BLaER1 (cell line): ENCODE measurements around the gene SP7.

ENCODE experiments used
- H3K27ac ChIP-seq: shearing (Covaris generic); formaldehyde crosslinking; 2 replicates; pipeline ENCODE4 v1.8.1; 2022
- H3K27me3 ChIP-seq: shearing (Covaris generic); formaldehyde crosslinking; 2 replicates; pipeline ENCODE4 v1.8.1; 2022
- H3K36me3 ChIP-seq: shearing (Covaris generic); formaldehyde crosslinking; 2 replicates; pipeline ENCODE4 v1.8.1; 2022
- H3K4me1 ChIP-seq: shearing (Covaris generic); formaldehyde crosslinking; 2 replicates; pipeline ENCODE4 v1.8.1; 2022
- H3K4me2 ChIP-seq: shearing (Covaris generic); formaldehyde crosslinking; 2 replicates; pipeline ENCODE4 v1.8.1; 2022
- H3K4me3 ChIP-seq: shearing (Covaris generic); formaldehyde crosslinking; 2 replicates; pipeline ENCODE4 v1.8.1; 2022
- H3K9ac ChIP-seq: shearing (Covaris generic); formaldehyde crosslinking; 2 replicates; pipeline ENCODE4 v1.8.1; 2022
- H3K9me3 ChIP-seq: shearing (Covaris generic); formaldehyde crosslinking; 2 replicates; pipeline ENCODE4 v1.8.1; 2022
- H4K20me1 ChIP-seq: shearing (Covaris generic); formaldehyde crosslinking; 2 replicates; pipeline ENCODE4 v1.8.1; 2022
- Cebpa-rat ChIP-seq: shearing (Covaris generic); IDR thresholded peaks from 2 replicates; pipeline ENCODE4 v1.8.1; 2022

SP7 gene

DNA sequence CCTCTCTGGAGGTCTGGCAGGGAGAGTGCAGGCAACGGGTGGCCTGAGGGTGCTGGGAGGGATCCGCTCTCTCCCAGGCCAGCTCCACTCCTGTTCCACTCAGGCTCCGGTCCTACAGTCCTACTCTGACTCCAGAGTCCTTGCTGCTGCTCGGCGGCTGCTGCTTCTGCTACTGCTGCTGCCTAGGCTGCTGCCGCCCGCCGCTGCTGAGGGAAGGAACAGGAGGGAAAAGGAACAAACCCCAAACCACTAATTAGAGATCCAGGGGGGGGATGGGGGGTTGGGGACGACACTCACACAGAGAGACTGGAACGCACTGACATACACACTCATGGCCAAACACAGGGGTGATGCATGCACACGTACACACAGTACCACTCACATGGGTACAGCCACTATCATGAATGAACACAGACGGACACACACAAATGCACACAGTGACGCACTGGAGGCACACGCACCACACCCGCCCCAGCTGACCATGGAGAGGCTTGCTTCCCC is at the start of gene SP7:
SP7 (minus strand) TSS at position 174 of the 501 bp plus-strand sequence. CDS start 708 bp downstream, outside the sequence.
- TF ChIP-seq Cebpa-rat = no peak
- Histone ChIP-seq H3K4me2 (peak within 1 kb of the TSS; percentile 81), H3K27ac (no peak within 1 kb of the TSS), H3K36me3 (no peaks in the 10 kb centered on the region), H4K20me1 (no peaks in the 10 kb centered on the region), H3K4me3 (no peak within 1 kb of the TSS), H3K4me1 (peaks cover 59% of the 10 kb centered on the region), H3K9ac (no peak within 1 kb of the TSS; the same call in 1 of the 2 replicates), H3K9me3 (no peaks in the 10 kb centered on the region), H3K27me3 (peaks cover 53% of the 10 kb centered on the region)

DNA sequence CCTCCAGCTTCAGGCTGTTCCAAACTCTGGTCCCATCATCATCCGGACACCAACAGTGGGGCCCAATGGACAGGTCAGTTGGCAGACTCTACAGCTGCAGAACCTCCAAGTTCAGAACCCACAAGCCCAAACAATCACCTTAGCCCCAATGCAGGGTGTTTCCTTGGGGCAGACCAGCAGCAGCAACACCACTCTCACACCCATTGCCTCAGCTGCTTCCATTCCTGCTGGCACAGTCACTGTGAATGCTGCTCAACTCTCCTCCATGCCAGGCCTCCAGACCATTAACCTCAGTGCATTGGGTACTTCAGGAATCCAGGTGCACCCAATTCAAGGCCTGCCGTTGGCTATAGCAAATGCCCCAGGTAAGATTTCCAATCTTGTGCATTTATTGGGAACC is 47.1 kb upstream of the SP7 start:
- no peaks in the 10 kb centered on the region for H3K9me3 ChIP-seq
- H3K4me3 ChIP-seq = peak overlapping the region; percentile 50
- H3K4me2 ChIP-seq = peak overlapping the region; percentile 90
- no peak overlapping the region for H3K27ac ChIP-seq
- H3K27me3 ChIP-seq = no peaks in the 10 kb centered on the region
- no peak for TF ChIP-seq Cebpa-rat
- peaks cover 75% of the 10 kb centered on the region for H4K20me1 ChIP-seq
- H3K9ac ChIP-seq = peak overlapping the region; percentile 36; the same call in 1 of the 2 replicates
- H3K36me3 ChIP-seq = peaks cover 64% of the 10 kb centered on the region
- peaks cover 84% of the 10 kb centered on the region for H3K4me1 ChIP-seq

DNA sequence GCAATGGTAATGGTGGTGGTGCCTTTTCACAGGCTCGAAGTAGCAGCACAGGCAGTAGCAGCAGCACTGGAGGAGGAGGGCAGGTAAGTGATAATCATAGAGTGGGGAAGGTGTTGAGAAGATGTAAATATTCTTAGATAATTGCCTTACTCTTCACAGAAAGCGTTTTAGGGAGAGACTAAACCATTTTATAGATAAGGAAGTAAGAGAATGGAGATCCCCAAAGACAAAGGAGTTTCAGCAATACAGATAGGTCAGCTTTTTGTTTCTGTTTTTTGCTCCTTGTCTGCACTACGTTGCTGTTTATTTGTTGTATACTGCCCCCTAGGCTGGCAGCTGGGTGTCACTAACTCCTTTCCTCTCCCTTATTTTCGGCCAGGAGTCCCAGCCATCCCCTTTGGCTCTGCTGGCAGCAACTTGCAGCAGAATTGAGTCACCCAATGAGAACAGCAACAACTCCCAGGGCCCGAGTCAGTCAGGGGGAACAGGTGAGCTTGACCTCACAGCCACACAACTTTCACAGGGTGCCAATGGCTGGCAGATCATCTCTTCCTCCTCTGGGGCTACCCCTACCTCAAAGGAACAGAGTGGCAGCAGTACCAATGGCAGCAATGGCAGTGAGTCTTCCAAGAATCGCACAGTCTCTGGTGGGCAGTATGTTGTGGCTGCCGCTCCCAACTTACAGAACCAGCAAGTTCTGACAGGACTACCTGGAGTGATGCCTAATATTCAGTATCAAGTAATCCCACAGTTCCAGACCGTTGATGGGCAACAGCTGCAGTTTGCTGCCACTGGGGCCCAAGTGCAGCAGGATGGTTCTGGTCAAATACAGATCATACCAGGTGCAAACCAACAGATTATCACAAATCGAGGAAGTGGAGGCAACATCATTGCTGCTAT is 45.8 kb upstream of the SP7 start:
- H3K27ac ChIP-seq = peak overlapping the region; percentile 73; the same call in 1 of the 2 replicates
- peak overlapping the region; percentile 71 for H3K4me3 ChIP-seq
- peak overlapping the region; percentile 76 for H3K9ac ChIP-seq
- peaks cover 52% of the 10 kb centered on the region for H3K36me3 ChIP-seq
- no peaks in the 10 kb centered on the region for H3K27me3 ChIP-seq
- H3K9me3 ChIP-seq = no peaks in the 10 kb centered on the region
- H3K4me1 ChIP-seq = peaks cover 74% of the 10 kb centered on the region
- H3K4me2 ChIP-seq = peak overlapping the region; percentile 90
- peaks cover 62% of the 10 kb centered on the region for H4K20me1 ChIP-seq
- TF ChIP-seq Cebpa-rat = no peak

DNA sequence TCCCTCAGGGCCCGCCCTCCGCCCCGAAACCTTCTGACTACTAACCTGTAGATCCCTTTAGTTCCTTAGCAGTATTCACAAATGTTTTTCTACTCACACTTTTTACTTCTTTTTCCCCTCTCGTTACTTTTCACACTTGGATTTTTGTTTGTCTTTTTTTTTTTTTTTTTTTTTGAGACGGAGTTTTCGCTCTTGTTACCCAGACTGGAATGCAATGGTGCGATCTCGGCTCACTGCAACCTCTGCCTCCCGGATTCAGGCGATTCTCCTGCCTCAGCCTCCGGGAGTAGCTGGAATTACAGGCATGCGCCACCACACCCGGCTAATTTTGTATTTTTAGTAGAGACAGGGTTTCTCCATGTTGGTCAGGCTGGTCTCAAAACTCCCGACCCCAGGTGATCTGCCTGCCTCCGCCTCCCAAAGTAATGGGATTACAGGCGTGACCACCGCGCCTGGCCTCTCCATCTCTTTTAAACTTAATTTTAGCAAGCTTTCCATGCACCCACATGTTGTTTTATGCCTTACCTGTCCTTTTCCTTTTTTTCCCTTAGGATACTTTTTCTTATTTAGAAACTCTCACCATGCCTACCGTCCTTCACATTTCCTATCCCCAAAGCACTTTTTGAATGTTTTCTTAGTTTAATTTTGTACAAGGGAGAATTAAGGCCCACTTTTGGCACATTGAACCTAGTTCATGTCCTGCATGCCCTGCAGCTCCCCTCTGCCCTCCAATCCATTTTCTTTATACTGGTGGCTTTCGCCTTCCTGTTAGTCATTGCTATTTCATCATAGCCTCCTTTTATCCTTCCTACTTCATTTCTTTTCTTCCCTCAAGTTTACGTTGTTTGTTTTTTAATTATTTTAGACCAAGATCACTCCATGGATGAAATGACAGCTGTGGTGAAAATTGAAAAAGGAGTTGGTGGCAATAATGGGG is 44.9 kb upstream of the SP7 start:
- H4K20me1 ChIP-seq = peaks cover 53% of the 10 kb centered on the region
- TF ChIP-seq Cebpa-rat = no peak
- H3K9me3 ChIP-seq = no peaks in the 10 kb centered on the region
- peak overlapping the region; percentile 90 for H3K4me2 ChIP-seq
- no peaks in the 10 kb centered on the region for H3K27me3 ChIP-seq
- H3K36me3 ChIP-seq = peaks cover 42% of the 10 kb centered on the region
- H3K4me3 ChIP-seq = peak overlapping the region; percentile 71
- H3K27ac ChIP-seq = peak overlapping the region; percentile 73
- peaks cover 64% of the 10 kb centered on the region for H3K4me1 ChIP-seq
- H3K9ac ChIP-seq = peak overlapping the region; percentile 76

DNA sequence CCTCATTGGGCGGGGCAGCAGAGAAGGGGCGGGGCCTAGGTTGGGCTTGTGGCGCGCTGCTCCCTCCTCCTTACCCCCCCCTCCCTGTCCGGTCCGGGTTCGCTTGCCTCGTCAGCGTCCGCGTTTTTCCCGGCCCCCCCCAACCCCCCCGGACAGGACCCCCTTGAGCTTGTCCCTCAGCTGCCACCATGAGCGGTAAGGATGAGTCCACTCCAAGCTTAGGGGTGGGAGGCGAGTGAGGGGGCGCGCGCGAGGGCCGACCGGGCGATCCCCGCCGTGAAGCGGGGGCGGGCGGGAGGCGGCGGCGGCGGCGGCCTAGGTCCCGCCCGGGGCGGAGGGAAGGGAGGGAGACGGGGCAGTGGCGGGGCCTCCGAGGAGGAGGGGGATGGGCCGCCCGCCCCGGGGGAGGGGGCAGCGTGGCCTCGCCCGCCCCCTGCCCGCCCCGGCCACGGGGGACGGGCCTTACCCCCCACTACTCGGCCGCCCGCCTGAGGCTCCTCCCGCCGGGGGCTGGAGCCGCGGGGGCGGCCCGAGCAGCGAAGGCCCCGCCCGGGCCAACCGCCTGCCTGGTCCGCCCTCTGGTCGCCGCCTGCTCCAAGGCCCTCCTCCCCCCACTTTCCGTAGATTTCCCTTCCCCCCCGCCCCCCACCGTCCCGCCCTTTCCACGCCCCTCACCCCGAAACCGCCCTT is 44.1 kb upstream of the SP7 start, which contains the start of gene SP1:
SP1 (plus strand) TSS at position 73 of the 690 bp plus-strand sequence; CDS start at position 189, 116 bp downstream.
- TF ChIP-seq Cebpa-rat = no peak
- Histone ChIP-seq H4K20me1 (peaks cover 45% of the 10 kb centered on the region), H3K4me1 (peaks cover 56% of the 10 kb centered on the region), H3K27me3 (no peaks in the 10 kb centered on the region), H3K27ac (peak within 1 kb of the TSS; percentile 91), H3K4me2 (peak within 1 kb of the TSS; percentile 90), H3K9ac (peak within 1 kb of the TSS; percentile 87), H3K36me3 (peaks cover 34% of the 10 kb centered on the region), H3K9me3 (no peaks in the 10 kb centered on the region), H3K4me3 (peak within 1 kb of the TSS; percentile 71)

DNA sequence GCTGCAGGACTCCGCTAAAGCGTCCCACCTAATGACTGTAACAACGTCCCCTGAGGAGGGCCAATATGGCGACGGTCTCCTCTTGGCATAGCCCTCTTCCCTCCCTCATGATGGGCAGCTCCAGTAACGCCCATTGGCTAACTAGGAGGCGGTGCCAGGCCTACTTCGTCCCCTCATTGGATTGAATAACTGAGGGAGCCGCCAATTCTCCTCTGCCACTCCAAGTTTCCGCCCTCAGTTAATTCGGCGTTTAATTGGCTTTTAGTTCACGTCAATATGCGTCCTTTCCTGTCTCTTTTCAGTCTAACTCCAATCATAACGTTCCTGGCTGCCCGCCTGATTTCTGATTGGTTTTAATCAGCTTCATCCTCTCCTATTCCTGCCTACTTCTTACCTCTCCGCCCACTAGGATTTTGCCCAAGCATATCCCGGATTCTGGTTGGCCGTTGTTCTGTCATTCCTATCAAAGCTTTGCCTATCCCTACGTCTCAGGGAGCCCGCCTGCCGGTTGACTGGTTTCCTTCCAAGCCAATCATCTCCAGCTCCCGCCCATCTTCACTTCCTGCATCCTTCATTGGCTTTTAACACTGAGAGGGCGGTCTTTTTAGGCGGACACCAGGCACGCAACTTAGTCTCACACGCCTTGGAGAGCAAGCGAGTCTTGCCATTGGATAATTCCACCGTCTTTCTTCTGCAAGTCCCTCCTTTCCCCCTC is 43.4 kb upstream of the SP7 start:
- H3K27ac ChIP-seq = peak overlapping the region; percentile 75
- peaks cover 38% of the 10 kb centered on the region for H4K20me1 ChIP-seq
- peak overlapping the region; percentile 71 for H3K4me3 ChIP-seq
- H3K9ac ChIP-seq = peak overlapping the region; percentile 68; the same call in 1 of the 2 replicates
- no peak for TF ChIP-seq Cebpa-rat
- no peaks in the 10 kb centered on the region for H3K27me3 ChIP-seq
- peak overlapping the region; percentile 73 for H3K4me2 ChIP-seq
- H3K36me3 ChIP-seq = peaks cover 27% of the 10 kb centered on the region
- peaks cover 49% of the 10 kb centered on the region for H3K4me1 ChIP-seq
- H3K9me3 ChIP-seq = no peaks in the 10 kb centered on the region

DNA sequence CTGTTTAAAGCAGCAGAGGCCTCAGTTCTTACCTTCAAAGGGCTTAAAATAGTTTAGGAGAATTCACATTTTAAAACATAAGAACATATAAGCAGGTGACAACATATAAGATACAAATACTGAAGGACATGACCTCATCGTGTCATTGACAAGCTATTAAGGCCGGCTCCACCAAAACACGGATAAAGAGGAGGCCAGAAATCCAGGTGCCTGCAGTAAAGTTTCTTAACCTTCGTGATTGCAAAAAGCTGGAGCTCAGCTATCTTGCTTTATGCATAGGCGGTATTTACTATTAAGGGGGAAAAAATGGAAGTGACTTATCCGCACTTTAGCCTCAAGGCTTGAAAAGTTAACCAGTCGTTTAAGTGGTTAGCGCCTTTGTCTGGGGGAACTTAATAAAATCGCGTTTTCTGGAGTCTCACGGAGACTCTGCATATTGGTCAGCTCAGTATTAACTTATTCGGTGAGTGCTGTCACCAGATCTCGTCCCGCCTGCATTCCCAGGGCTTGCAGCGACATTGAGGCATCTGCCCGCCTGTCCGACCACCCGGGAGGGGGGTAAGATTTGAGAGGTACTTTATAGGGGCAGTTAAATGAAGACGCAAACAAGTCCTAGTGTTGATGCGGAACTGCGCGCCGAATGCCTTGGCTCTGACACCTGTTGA is 42.7 kb upstream of the SP7 start:
- no peak for TF ChIP-seq Cebpa-rat
- peak overlapping the region; percentile 75 for H3K27ac ChIP-seq
- peaks cover 20% of the 10 kb centered on the region for H3K36me3 ChIP-seq
- peak overlapping the region; percentile 56 for H3K4me3 ChIP-seq
- no peaks in the 10 kb centered on the region for H3K9me3 ChIP-seq
- H3K4me1 ChIP-seq = peaks cover 42% of the 10 kb centered on the region
- H3K27me3 ChIP-seq = no peaks in the 10 kb centered on the region
- H3K4me2 ChIP-seq = peak overlapping the region; percentile 73
- peaks cover 31% of the 10 kb centered on the region for H4K20me1 ChIP-seq
- H3K9ac ChIP-seq = peak overlapping the region; percentile 68; the same call in 1 of the 2 replicates

DNA sequence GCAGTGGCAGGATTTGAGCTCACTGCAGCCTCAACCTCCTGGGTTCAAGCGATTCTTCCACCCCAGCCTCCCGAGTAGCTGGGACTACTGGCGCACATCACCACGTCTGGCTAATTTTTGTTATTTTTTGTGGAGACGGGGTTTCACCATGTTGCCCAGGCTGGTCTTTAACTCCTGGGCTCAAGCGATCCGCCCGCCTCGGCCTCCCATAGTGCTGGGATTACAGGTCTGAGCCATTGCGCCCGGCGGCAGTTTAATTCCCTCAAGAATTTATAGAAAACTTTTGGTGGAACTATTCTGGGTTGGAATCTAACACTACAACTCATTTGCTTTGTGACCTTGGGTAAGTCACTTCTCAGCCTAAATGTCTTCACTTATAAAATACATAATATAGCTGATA is 42.1 kb upstream of the SP7 start:
- Histone ChIP-seq H4K20me1 (peaks cover 24% of the 10 kb centered on the region), H3K9ac (no peak overlapping the region), H3K4me3 (no peak overlapping the region), H3K9me3 (no peaks in the 10 kb centered on the region), H3K27me3 (no peaks in the 10 kb centered on the region), H3K27ac (no peak overlapping the region; the same call in 1 of the 2 replicates), H3K4me1 (peaks cover 36% of the 10 kb centered on the region), H3K4me2 (no peak overlapping the region), H3K36me3 (peaks cover 14% of the 10 kb centered on the region)
- TF ChIP-seq Cebpa-rat = no peak
